HG03575 (cell line): ENCODE data around the gene DPT.

ENCODE experiments used
- ATAC-seq: cut with Tn5 transposase; IDR thresholded peaks from one replicate; pipeline ENCODE4 v1.9.1; 2021; ENCODE audit not compliant: unreplicated experiment, insufficient number of reproducible peaks, low FRiP score; ENCODE audit errors: extremely low read depth

Gene DPT

DNA sequence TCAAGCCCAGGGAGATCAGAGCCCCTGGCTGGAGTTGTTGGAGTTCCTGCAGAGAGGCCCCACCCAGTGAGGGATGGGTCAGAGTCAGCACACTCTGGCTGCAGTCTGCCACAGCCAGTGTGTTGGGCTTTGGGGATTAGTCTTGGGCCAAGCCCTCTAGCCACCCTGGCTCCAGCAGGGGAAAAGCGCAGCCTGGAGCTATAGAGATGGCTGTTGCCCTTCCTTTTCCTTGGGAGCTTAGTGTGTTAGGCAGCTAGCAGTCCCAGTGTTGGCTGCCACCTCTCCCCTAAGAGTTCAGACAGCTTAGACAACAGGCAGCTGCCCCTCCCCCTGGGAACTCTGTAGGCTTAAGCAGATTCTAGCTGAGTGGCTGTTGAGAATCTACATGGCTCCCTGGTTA is 45.1 kb downstream of the DPT start:
- no peak for ATAC-seq

DNA sequence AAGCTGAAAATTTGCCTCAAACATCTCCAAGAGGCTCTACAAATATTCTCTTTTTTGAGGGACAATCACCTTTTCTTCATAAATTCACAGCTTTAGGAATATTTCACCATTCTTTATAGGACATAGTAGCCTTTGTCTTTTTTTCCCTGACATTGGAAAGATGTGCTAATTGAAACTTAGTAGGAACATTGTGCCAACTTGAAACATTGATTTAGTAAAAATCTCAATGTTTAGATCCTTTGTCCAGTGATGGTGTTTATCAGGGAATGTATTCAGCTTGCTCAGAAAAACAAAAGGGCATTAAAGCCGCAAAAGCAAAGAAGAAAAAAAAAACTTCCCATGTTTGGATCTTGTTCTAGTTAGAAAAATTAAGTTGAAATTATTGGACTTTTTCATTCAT is 52.1 kb downstream of the DPT start:
- no peak for ATAC-seq

DNA sequence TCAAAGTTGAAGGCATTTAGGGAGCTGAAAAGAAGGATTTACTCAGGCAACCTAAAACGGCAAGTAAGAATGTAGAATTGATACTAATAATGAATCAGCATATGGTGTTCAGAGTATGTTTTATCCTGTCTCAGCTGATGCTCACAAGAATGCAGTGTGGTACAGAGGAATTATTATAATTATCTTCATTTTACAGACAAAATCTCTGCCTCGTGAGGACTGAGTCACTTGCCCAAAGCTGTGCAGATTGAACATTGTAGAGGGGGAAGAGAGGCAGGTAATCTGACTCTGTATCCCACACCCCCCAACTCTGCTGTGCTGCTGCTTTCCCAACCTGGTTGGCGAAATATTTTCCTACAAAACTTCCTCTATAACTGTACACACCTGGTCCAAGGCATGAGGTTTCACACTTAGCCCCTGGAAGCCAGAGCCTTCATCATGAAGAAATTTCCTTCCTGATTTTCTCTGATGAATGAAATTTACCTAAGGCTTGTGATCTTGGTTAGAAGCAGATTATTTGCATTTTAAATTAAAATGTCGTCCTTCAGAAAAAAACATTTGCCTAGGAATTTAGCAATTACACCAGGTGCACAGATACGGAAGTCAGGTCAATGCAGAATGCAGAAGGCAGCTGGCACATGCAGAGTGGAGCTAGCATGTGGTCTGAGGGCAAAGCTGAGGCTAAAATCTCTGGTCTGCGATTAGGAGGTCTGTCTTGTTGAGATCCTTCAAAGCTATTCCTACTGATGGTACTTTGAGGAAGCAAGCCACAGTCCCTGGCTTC is 52.8 kb downstream of the DPT start:
- no peak for ATAC-seq

DNA sequence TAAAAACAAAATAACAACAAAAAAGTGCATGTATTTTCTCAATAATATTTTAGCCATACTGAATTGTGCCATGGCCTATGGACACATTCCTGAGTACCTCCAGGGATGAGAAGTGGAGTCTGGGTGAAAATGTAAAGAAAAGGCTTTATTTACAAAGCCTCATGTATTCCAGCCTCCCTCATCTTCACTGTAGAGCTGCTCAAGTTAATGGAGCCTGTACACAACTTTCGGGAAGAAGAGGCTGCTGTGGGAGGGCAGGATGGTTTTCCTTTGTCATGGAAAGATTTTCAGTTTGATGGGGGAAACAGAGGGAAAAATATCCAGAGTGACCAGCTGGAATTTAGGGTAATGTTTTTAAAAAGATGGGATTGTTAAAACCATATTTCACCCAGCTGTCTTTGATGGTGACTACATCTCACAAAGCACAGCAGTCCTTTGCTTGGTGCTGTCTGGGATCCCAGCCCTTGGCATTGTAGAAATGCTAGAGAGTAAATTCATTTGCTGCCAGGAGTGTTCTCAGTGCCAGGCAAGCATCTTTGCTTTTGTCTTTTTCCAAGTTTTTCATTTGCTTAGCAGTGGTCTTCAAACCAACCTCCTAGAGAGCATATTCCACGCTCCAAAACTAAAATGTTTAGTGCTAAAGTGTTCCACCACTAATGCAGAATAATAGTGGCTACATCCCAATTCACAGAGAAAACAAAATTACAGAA is 54.9 kb downstream of the DPT start:
- no peak for ATAC-seq

DNA sequence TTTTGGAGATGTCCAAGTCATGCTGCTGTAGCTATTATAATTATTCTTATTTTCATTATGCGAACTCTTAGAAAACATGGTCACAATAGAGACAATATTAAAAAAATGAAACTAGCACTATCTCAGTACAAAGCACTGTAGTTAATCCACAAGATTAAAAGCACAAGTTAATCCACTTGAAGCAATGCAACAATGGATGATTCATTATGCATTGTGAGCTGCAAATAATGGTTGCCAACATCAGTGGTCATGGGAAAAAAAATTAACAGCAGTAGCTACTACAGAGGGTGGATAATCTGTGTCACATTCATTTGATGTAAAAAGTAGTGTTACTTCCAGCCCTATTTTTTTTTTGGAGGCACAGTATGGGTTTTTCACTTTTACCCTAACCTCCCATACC is 56.7 kb downstream of the DPT start:
- no peak for ATAC-seq

DNA sequence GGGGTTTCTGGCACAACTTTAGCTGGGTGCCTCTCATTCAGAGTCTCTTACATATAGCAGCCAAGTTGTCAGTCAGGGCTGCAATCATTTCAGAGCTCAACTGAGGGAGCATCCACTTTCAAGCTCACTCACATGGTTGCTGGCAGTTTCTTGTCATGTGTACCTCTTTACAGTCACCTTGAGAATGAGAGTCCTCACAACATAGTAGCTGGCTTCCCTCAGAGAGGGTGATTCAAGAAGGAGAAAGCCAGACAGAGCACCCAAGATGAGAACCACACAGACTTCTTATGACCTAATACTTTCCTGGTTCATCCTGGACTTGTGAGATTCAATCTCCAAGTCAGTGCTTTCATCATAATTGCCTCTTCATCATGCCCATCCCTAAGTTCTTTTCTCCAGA is 57.2 kb downstream of the DPT start:
- no peak for ATAC-seq

DNA sequence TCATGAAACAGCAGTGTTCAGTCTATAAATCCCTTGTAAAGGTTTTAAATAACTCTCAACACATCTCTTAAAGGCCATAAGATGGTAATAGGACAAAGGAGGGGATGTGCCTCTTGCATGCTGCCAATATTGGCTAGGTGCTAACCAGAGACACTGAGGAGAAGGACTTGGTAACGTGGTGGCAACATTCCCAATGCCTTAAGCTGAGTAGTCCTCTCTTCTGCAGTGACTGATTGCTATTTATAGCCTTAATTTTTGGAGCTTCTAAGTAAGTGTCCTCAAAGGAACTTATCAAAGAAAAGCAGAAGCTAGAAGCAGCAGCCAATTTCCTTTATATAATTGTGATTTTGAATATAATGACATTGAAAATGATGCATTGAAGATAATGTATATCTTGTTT is 63.0 kb downstream of the DPT start:
- no peak for ATAC-seq

DNA sequence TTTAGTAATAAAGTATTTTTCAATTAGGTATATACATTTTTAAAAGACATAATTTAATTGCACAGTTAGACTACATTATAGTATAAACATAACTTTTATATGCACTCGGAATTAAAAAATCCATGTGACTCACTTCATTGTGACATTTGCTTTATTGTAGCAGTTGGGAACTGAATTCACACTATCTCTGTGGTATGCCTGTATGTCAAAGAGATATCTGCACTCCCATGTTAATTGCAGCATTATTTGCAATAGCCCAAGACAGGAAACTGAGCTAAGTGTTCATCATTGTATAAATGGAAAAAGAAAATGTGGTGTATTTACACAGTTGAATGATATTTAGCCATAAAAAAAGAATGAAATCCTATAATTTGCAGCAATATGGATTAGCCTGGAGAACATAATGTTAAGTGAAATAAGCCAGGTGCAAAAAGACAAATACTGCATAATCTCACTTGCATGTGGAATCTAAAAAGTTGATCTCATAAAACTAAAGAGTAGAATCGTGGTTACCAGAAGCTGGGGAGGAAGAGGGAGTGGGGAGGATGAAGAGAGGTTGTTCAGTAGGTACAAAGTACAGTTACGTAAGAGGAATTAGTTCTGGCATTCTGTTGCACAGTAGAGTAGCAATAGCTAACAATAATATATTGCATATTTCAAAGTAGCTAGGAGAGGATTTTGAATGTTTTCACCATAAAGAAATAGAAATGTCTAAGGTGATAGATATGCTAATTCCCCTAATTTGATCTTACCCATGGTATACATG is 64.8 kb downstream of the DPT start:
- ATAC-seq: no peak

DNA sequence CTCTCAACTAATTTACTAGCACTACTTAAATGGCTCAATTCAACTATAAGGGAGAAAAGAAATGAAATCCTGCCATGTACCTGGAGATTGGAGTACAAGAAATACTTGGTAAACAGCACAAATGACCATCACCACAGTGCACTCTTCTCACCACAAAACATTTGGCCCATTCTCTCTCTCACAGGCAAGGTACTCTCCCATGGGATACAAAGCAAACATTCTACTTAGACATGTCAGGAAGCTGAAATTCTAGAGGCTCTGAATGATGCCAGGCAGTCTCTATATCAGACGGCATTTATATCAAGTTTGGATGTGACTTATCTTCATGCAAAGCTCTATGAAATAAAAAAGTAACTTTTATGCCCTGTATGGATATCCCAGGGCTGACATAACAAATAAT is 72.5 kb downstream of the DPT start:
- no peak for ATAC-seq

DNA sequence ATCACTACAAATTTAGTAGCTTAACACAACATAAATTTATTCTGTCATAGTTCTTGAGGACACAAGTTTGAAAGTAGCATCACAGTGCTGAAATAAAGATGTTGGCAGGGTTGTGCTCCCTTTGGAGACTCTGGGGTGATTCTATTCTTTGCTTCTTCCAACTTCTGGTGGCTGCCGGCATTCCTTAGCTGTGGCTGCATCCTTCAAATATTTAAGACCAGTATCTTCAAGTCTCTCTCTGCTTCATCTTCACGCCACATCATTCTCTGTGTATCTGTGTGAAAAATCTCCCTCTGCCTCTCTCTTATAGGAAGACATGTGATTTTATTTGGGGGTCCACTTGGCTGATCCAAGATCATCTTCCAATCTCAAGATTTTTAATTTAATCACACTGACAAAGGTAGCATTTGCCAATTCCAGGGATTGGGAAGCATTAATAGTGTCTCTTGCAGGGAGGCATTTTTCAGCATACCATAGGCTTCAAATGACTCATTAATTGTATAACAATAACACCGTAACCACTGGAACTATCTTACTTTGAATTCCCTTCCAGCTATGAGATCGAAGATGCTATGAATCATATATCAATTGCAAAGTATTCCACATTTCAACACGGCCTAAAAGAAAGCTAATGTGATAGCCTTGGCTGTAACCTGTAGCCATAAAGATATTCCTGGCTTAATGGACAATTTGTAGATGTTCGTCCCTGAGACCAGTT is 74.6 kb downstream of the DPT start:
- no peak for ATAC-seq

DNA sequence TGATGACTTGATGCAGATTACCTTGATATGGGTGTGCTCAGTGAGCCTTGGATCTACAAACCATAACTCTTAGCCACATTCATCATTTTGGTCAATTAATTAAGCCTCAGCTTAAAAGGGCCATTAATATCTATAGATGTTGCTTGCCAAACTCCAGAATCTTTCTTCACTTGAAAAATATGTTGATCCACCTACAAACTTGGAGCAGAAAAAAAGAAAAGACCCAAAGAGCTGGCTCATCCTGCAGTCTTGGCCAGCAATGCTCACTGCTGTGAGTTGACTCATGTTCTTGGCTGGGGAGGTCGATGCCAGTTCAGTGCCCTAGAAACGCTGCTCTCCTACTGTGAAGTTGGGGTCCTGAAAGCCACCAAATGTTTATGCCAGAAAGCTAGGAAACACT is 75.4 kb downstream of the DPT start:
- ATAC-seq: no peak

DNA sequence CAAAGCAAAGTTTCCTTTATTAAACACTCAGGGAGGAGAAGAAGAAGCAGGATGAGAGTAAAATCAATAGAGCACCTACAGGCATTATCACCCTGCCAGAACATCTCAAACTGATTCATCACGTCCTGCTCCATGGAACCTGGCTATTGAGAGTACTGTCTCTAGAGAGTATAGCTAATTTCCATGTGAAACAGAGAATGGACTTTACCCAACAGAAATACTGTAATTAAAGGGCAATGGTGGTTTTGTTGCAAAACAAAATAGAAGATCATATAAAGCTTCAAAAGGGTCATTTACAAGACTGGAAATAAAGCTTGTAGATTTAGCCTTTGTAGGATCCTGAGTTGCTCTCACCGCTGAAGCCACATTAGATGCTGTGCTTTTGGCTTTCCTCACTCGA is 83.3 kb downstream of the DPT start:
- no peak for ATAC-seq
